HG02623 (cell line): Measurements from ENCODE around the gene RGS13.
A peak's percentile ranks its signal among the peaks of the same experiment; 100 is the strongest.
"Not testable (repeated sequence)": the region's sequence is repeated elsewhere in the genome, so short reads cannot be mapped to it uniquely, and the experiment has no call there.

Experiments
- ATAC-seq: cut with Tn5 transposase; IDR thresholded peaks from one replicate; pipeline ENCODE4 v1.9.1; 2021; ENCODE audit warnings: moderate library complexity; ENCODE audit not compliant: unreplicated experiment

RGS13 gene

GRCh38 chr1:192675716-192676115, 39.8 kb downstream of the RGS13 start:
- ATAC-seq = no peak

DNA sequence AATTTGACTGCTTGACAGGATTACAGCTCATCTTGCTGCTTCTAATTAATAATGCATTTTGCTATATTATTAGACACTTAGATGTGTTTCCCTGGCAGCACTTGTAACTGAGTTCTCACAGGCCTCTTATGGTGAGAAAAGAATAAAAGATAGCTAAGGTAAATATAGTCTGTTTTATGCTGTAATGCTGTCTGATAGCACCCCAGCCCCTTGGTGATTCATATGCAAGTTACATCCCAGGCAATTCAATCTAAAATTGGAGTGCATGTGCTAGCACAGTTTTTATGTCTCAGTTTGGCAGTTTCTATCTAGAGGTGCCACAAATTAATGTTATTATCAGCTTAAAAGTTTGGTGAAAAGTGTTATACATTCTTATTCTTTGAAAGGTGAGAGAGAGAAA, 42.2 kb downstream of the RGS13 start:
- no peak for ATAC-seq

DNA sequence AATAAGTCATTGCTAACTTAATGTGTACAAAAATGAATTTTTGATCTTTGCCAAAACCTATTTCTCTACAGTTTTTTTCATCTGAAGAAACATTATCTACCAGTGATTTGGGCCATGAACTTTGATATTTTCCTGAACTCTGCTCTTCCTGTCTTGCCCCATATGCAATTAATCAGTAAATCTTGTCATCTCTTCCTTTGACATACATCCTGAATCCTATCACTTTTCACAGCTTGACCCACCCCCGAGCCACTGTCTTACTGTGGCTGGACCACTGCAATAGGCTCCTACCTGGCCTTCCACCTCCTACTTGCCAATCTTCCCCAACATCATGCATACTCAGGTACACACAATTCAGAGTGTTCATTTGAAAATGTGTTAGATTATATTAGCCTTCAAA, 46.4 kb downstream of the RGS13 start:
- no peak for ATAC-seq

DNA sequence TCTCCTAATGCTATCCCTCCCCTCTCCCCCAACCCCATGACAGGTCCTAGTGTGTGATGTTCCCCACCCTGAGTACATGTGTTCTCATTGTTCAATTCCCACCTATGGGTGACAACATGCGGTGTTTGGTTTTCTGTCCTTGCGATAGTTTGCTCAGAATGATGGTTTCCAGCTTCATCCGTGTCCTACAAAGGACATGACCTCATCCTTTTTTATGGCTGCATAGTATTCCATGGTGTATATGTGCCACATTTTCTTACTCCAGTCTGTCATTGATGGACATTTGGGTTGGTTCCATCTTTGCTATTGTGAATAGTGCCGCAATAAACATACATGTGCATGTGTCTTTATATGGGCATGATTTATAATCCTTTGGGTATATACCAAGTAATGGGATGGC, 47.1 kb downstream of the RGS13 start:
- ATAC-seq = not testable (repeated sequence)

DNA sequence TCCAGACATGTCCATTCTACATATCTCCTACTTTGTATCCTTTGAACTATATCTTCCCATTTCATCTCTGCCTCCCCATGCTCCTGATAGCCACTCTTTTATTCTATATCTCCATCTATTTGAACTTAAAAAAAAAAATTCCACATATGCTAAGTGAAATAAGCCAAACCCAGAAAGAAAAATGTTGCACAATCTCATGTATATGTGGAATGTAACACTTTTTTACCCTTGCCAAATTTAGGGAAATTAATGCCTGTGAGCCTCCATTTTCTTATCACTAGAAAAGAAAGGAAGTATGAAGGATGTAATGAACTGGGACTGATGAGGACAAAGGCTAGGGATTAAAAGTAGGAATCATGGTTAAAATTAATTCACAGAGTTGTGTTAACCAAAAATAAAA, 53.5 kb downstream of the RGS13 start:
- ATAC-seq = no peak

- no peak for ATAC-seq
Observed at GRCh38 chr1:192691041-192691440, 55.1 kb downstream of the RGS13 start.

DNA sequence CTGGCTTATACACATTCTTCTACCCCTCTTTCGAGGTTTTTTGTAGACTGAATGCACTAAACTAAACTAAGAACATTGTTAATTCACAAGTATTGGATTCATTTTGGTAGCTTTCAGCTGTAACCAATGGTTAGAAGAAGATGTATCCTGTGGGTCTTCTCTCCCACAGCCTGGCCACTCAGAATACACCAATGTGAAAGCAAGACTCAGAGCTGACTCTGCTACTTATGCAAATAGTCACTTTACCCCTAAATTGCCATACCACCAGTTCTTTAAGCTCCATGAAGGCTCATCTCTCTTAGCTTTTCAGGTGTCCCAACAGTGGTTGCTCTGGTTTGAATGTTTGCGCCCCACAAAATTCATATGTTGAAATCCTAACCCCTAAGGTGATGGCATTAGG, 60.1 kb downstream of the RGS13 start:
- no peak for ATAC-seq

DNA sequence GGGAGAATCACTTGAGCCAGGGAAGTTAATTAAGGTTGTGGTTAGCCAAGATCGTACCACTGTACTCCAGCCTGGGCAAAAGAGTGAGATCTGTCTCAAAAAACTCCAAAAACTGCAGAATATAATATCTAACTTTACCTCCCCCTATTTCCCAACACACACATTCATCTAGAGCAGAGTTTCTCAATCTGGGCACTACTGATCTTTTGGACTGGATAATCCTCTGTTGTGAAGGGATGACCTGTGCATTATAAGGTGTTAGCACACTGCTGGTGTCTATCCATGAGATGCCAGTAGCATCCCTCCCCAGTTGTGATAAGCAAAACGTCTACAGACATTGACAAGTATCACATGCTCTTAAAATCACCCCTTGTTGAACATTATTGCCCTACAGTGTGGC, 61.8 kb downstream of the RGS13 start:
- ATAC-seq = no peak

GRCh38 chr1:192698731-192699130, 62.8 kb downstream of the RGS13 start:
- no peak for ATAC-seq

GRCh38 chr1:192700834-192701271, 64.9 kb downstream of the RGS13 start:
- no peak for ATAC-seq

GRCh38 chr1:192702212-192702902, 66.4 kb downstream of the RGS13 start:
- no peak for ATAC-seq

DNA sequence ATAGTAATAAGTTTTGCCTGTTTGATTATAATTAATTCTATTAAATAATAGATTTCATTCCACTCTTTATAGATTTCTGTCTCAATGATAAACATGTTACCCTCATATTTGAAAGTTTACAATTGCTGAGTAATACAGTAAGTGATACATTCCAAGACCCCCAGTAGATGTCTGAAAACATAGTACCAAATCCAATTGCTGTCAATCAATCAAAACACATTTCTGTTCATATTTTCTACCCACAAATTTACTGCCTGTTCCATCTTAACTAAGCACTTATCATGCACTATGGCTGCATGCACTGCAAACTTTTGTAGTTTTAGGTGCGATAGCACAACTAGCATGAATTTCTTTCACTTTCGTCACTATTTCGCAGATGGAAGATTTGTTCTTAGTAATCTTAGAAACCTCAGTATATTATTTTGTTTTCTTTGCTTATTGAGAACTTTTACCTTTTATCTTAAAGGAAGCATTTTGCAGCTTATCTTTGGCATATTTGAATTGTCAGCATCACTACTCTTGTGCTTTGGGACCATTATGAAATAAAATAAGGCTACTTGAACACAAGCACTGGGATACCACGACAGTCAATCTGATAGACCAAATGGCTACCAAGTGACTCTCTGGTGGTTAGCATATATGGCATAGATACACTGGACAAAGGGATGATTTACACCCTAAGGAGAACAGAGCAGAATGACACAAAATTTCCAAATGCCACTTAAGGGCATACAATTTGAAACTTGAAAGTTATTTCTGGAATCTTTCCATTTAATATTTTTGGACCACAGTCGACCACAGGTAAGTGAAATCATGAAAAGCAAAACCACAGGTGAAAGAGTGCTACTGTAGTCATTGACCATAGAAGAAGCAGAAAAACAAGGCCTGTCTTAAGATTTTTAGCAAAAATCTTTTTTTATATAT, 67.6 kb downstream of the RGS13 start:
- peak; percentile 82 for ATAC-seq

DNA sequence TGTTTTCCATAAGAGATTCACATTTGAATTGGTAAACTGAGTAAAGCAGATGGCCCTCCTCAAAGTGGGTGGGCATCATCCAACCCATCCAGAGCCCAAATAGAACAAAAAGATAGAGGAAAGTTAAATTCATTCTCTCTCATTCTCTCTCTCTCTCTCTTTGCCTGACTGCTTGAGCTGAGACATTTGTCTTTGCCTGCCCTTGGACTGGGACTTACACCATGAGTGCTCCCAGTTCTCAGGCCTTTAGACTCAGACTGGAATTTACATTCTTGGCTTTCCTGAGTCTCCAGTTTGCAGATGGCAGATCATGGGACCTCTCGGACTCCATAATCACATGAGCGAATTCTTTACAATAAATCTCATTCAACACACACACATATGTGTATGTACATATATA, 69.6 kb downstream of the RGS13 start:
- ATAC-seq = no peak

DNA sequence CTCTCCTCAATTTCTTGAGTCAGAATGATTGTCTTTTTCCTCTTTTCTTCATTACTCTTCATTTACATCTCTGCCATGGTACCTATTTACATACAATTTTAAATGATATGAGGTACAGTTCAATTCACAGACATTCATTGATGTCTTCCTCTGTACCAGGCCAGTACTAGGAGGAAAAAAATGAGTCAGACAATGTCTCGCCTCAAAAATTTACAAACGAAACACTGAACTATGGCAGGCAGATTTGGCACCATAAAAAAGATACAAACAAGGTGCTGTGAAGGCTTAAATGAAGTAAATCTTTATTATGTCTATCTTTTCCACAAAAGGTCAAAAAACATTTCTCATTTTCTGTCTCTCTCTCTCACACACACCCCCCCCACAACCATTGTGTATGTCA, 71.0 kb downstream of the RGS13 start:
- ATAC-seq = no peak

DNA sequence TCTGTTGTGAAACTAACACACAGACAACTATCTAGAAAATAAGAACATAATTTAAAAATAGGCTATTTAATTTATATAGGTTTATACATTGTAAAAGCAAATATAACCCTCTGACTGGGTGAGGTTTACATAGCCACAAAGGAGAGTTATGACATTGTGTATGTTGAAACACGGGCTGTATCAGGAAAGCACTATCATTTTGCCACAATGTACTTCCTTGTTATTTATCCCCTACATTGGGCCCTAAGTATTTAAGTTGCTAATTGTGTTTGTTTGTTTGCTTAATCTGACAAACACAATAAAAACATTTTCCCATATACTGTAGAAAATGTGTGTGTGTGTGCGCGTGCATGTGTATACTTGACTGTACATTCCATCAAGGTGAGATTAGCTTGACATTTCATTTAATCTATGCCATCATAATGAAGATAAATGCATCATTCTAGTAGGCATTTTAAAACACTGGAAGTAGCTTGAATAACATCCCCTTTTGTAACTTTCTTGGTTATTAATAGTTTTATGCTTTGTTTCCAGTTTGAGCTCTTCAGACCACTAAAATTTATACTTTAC, 72.1 kb downstream of the RGS13 start:
- no peak for ATAC-seq

GRCh38 chr1:192709544-192709943, 73.6 kb downstream of the RGS13 start:
- ATAC-seq = no peak
